GM19372 (cell line): ENCODE measurements around the gene PHRF1.

Experiments used
- ATAC-seq: cut with Tn5 transposase; IDR thresholded peaks from one replicate; pipeline ENCODE4 v1.9.1; 2021; ENCODE audit warnings: mild to moderate bottlenecking, low read depth, moderate library complexity; ENCODE audit not compliant: unreplicated experiment

Gene PHRF1

GRCh38 chr11:538431-539051, 37.7 kb upstream of the PHRF1 start:
- ATAC-seq = no peak

- ATAC-seq = no peak
These were observed 36.2 kb upstream of the PHRF1 start for GRCh38 chr11:539971-540481.

- ATAC-seq = no peak
These were observed 35.5 kb upstream of the PHRF1 start for GRCh38 chr11:540583-541432.

GRCh38 chr11:541433-541885, 34.8 kb upstream of the PHRF1 start:
- no peak for ATAC-seq

- ATAC-seq = no peak
These were observed 31.5 kb upstream of the PHRF1 start for GRCh38 chr11:544817-545166.

GRCh38 chr11:545171-545570, 31.1 kb upstream of the PHRF1 start:
- ATAC-seq = no peak

- no peak for ATAC-seq
These were observed 27.3 kb upstream of the PHRF1 start for GRCh38 chr11:548700-549603.

- ATAC-seq = no peak
These were observed 26.1 kb upstream of the PHRF1 start for GRCh38 chr11:550021-550745.

- ATAC-seq = no peak
These were observed 25.6 kb upstream of the PHRF1 start for GRCh38 chr11:550746-551085.

GRCh38 chr11:551131-551530, 25.1 kb upstream of the PHRF1 start:
- ATAC-seq = no peak

GRCh38 chr11:551596-551995, 24.7 kb upstream of the PHRF1 start:
- no peak for ATAC-seq

GRCh38 chr11:553083-553987, 22.9 kb upstream of the PHRF1 start:
- no peak for ATAC-seq

GRCh38 chr11:553988-554340, 22.3 kb upstream of the PHRF1 start:
- ATAC-seq = no peak

GRCh38 chr11:554428-555226, 21.6 kb upstream of the PHRF1 start:
- ATAC-seq = no peak

- ATAC-seq = no peak
These were observed 21.0 kb upstream of the PHRF1 start for GRCh38 chr11:555227-555779.

- no peak for ATAC-seq
These were observed 20.2 kb upstream of the PHRF1 start for GRCh38 chr11:555780-556661.

- no peak for ATAC-seq
These were observed 19.5 kb upstream of the PHRF1 start for GRCh38 chr11:556662-557256.
